Germinal center (tissue), 1 donor: ENCODE results near the gene GSX2.

ENCODE experiments used
- DNase-seq: peaks from one replicate; pipeline ENCODE4 v3.0.0; 2012; ENCODE audit warnings: mixed read lengths, low spot score

The GSX2 gene

DNA sequence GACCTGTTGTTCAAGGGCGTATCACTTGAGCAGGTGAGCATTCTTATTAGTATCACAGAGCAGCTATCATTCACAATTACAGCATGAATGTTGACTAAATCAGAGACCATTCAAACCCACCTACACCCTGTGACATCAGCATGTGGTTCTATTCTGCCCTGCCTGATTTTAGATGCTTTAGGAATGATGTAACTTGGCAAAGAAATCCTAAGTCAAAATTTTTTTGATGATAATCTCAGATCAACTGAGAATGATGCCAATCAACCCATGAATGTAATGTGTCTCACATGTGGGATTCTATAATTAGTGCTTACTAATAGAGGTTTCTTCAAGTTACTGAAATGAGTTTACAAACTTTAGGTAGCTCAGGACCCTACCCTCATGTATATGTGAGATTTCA, 22.2 kb upstream of the GSX2 start:
- DNase-seq = no peak

DNA sequence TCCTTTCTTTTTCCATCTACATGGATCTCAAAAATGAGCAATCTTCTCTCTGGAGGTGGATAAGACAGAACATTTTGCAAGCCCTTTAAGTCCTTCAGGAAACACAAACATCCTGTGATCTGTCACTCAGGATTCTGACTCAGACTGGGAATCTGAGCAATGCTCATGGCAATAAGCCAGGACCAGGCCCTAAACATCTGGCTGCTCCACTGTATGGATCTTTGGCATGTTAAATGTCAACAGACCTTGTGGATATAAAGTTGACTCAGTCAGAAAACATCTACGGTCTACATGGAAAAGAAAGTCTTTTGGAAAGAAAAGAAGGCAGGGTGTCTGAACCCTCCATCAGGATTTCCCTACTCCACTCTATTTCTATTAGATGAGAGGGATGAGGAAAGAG, 17.8 kb upstream of the GSX2 start:
- DNase-seq = no peak

DNA sequence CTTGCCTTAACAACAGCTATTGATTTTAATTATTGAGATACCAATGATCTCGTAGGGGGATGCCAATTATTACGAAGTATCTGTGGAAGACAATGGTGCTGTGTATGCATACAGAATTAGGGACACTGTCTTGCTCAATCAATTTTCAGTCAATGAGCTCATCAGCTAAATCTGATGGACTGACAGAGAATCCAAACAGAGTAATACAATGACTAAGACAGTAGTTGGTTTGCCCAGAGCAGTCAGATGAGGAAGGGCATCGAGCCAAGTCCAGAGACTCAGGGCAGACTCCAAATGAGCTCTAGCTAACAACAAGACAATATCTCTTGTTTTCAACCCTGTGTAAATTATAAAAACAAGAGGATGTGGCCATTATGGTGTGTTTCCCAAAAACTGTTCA, 14.7 kb upstream of the GSX2 start:
- DNase-seq = no peak

DNA sequence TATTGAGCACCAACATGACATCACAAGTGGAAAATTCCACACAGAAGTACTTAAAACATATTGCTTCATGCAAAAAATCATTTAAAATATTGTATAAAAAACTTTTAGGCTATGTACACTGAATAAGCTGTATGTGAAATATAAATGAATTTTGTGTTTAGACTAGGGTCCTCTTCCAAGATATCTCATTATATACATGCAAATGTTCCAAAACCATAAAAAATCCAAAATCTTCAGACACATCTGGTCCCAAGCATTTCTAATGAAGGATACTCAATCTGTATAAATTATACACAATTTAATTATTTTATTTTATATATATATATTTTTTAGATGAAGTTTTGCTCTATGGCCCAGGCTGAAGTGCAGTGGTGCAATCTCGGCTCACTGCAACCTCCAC, 10.1 kb upstream of the GSX2 start:
- DNase-seq = no peak

DNA sequence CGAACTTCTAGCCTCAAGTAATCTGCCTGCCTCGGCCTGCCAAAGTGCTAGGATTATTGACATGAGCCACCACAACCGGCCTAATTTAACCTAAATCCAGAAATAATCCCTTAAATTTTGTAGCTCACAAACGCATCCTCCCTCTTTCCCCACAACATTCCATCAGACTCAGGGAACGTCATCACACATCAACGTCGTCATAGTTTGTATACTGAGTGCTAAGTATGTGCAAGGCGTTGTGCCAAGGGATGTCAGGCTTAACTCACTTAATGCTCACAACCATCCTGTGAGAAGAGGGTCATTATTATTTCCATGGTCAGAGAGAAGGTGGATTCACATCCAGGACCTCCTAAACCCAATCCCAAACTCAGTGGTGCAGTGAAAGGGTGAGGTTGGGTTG, 9.6 kb upstream of the GSX2 start:
- no peak for DNase-seq

DNA sequence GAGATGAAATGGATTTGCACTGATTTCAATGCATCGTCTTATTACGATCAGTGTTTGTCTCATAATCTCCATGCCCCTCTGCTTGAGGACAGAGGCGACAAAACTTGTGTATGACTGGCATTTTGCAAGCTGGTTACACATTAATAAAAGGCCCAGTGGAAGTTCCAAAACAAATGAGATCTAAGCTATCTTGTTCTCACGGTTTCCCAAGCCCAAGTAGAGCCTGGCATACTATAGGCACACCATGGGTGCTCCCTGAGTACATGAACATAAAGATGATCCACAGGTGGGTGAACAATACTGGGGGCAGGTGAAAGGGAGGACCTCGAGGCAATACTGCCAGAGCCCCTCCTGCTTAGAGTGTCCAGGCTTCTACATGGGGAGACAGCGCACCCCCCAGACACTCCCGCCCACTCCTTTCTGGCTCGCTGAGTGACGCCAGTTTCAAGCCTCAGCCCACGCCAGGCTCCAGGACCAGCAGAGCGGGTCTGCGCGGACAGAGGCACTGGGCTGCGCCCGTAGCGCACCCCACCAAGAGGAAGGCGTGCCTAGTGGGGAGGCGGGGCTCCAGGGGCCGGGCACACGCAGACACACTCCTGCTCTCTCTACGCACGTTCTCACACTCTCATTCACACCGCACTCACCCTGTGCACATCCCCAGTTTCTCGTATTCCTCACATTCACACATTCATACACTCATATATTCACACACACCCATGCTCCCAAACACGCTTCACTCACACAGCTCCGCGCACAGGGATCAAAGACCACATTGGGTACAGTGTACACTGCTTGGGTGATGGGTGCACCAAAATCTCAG, 8.9 kb upstream of the GSX2 start:
- DNase-seq = peak; percentile 77

DNA sequence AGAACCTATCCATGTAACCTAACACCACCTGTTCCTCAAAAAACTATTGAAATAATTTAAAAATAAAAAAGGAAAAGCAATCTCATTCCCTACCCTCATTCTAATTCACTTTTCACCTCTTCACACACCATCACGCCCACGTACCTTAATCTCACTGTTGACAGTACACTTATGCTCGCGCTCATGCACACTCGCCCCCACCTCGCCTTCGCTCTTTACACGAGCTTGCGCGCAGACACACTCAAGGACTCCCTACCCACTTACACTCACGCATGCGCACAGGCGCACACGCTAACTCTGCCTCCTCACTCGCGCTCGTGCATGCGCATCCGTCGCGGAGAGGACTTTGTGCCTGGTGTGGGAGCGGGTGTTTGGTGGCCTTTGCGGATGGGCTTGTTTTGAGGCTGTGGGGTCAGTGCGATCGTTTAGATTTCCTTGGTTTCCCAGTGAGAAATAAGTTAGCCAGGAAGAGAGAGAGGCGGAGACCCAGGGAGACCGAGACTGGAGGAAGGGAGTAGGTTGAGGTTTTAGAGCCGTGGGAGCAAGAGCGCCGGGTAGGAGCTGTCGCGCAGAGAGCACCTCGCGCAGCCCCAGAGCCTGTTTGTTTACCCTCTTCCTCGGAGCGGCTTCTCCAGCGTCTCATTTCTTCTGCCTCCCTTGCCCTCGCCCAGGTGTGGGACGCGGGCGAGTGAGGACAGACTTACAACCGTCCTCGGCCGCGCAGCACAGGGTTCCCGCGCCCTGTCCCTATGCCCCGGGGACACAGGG, 8.1 kb upstream of the GSX2 start:
- DNase-seq = peak; percentile 89

DNA sequence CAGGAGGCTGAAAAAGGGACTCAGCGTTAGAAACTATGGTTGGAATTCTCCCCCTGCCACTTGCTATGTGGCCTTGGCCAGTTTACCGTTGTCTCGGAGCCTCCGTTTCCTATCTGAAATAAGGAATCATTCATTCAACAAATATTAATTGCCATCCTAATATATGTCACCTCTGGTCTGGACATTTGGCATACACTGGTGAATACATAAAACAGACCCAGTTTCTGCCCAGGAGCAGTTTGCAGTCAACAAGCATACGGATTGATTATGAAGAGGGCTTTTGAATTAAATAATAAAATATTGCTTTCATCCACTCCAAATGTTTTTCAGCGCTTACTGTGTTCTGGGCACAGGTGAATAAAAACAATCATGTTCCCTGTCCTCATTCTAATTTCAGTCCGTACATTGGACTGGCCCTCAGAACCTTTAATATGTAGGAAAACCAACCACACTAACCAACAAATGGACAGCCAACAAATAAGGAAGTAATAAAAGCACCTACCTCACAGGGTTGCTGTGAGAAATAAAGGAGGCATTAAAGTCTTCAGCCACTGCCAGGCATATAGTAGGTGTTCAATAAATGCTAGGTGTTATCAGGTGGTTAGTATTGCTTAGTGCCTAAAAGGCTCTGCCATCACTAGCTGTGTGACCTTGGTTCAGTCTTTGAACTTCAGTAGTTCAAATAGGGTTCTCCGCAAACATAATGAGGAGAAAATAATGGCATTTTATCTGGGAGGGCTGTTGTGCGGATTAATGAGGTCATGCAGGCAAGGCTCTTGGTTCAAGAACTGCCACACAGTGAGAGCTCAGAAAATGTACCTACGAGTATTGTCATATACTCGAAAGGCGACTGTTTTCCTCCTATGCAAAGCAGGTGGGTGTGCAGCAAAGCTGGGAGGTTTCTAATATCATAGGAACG, 7.3 kb upstream of the GSX2 start:
- peak; percentile 38 for DNase-seq

DNA sequence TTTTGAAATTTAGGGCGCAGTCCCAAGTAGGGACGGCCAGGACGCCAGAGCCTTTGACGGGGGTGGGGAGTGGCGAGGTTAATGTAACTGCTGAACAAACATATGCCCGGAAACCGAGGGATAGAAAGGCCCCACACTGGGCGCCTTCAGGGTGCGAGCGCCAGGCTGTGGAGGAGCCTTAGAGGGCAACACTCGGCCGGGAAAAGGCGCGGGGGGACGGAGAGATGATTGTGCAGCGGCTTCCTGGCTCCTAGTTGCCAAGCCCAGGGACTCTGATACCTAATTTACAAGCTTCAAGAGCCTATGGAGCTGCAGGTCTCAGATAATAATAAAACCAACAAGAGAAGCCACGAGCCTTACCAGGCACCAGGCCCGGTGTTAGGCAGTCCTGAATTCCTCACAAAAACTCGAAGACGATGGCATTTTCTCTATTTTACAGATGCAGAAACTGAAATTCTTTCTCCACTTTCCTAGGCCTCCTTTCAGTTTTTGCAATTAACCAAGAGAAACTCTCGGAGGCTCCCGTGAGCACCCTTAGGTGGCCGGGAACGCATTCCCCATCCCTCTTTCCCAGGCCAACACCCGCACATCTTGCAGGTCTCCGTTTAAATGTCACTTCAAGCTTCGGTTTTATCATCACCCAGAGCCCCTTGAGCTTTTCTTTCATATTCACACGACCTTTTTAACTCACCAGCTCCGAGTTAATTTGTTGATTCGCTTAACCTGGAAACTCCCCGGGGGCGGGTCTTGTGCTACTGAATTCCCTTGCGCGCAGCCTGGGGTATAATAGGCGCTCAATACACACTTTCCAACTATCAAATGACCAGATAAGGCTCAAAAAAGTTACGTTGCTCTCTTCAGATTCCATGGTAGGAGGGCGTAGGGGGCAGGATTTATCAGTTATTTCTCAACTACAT, 6.4 kb upstream of the GSX2 start:
- no peak for DNase-seq

DNA sequence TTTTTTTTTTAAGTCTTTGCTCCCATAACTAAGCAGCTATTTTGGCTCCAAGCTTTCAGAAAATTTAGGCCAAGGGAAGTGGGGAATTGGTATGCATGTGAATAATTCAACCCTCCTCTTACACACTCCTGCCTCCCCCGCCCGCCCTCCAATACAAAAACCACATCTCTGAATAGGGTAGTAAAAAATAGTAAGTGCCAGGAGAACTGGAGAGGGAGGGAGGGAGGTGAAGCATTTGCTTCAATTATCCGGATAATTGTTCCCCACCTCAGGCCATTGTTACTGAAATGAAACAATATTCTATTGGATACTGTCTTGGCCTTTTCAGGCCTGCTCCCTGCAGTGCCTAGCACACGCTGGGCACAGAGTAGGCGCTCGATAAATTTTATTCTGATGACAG, 5.5 kb upstream of the GSX2 start:
- DNase-seq = no peak

DNA sequence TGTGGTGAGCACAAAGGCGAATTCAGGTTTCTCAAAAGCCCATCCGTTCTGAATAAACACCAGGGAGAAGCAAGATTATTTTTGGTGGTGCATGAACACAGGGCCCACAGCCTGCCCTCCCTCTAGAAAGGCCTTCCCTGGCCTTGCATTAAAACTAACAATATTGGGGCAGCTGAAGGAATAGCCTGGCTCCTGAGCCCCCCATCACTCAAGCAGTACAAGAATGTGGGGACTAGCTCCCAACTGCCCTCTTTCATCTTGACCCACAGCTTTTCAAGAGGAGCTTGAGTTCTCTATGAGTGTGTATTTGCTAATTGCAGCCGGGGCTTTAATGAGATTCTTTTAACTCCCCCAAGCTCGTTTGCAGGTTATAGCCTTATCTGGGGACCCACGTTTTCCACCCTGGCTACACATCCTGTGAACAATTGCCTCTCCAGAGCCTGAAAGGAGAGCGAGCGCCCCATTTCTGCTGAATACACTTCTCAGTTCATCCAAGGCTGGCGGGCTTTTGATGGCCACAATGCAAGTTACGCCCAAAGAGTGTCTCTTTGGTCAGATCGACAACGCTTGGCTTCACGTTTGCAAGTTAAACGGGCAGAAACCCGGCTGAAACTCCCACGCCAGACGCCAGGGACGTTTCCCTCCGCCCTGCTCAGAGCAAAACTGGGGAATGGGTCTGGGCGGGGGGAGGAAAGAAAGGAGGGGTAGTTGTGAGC, 4.7 kb upstream of the GSX2 start:
- no peak for DNase-seq

DNA sequence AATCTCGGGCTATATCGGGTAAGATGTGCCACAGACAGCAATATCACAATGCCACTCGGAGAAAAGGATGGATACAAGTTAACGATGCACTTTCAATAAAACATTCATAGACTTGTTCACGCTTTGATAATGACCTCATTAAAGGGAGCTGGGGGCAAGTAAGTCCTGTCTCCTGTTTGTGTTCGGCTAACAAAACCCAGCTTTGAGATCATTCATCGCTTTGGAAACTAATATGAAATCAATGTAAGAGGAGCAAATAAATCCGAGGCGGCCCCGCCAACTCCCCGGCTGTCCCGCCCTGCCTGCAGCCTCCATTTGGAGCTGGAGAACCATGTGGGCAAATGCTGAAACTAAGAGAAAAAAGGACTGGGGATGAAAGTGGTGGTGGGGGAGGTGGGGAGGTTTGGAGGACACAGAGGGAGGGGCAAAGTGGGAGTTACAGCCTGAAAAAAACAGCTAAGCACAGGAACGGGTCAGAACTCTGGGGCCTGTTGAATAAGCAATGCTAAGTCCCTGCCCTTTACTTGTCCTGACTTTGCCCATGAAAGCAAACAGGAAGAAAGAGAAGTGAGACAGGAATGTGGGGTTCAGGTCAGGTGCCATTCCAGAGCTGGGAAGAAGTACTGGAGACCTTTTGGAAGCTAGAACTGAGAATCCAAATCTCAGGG, 3.5 kb upstream of the GSX2 start:
- no peak for DNase-seq

DNA sequence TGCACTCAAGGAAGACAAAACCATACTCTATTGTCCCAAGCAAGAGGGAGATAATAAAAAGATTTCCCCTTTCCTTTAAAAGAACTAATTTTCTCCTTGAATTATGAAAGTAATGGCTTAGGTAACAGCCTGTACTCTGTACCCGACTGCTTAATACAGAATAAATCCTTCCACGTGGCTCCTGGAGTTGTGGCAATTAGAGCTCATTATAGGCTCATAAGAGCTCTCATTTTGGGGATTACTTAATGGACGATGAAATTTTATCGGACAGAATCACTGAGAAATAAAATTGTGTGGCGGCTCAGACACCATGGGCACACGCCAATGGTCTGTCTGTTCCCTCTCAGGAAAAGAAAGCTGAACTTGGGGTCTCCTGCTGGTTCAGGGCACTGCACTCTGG, 2.8 kb upstream of the GSX2 start:
- DNase-seq = no peak

DNA sequence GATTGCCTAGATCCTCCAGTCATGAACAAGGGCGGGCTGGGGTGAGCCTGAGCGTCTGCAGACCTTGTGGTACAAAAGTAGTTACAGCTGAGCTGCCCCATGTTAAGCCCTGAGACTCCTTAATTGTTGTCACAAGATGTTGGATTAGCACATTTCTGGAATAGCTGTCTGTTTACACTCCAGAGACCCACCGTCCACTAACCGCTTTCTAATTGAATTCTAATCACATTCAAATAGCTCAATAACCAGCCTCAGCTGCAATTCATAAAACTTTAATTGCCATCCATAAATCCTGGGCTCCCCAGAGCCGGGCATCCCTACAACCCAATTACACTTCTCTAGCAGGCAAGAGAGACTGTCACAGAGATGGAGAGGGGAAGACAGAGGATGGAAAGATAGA, 1.6 kb upstream of the GSX2 start:
- no peak for DNase-seq

DNA sequence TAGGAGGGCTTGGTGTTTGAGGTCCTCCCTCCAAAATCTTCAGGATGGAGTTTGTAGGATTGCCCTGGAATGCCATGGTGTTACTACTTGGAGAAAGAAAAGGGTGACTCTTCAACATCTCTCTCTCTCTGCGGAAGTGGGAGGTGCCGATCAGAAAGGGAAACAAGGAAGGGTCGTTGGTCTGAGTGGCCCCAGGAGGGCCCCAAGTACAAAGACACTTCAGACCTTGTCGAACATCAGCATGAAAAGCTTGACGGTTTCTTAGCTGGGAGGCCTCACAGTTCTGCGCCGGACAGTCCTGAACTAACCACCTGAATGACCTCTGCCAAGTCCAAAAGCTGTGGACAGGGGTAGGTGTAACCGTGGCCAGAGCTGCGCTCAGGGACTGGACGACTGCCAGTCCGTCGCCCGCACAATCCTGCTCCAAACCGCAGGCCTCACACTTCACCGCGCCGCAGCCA, 646 bp upstream of the GSX2 start:
- no peak for DNase-seq

DNA sequence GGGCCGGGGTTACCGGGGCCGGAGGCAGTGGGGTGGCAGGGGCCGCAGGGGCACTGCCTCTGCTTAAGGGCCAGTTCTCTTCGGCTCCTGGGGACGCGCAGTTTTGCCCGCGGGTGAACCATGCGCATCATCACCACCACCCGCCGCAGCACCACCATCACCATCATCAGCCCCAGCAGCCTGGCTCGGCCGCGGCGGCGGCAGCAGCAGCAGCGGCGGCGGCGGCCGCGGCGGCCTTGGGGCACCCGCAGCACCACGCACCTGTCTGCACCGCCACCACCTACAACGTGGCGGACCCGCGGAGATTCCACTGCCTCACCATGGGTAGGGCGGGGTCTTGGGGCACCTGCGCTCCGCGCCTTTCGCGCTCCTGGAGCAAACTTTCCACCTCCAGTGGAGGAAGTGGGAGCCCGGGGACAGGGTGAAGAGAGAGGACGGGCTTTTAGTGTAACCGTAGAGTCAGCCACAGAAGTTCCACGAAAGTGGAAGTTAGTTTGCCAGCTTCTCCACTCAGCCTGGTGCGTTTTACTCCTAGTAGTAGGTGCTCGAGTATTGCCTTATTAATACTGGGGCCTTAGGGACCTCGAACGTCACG, 729 bp downstream of the GSX2 start:
- peak; percentile 37 for DNase-seq

DNA sequence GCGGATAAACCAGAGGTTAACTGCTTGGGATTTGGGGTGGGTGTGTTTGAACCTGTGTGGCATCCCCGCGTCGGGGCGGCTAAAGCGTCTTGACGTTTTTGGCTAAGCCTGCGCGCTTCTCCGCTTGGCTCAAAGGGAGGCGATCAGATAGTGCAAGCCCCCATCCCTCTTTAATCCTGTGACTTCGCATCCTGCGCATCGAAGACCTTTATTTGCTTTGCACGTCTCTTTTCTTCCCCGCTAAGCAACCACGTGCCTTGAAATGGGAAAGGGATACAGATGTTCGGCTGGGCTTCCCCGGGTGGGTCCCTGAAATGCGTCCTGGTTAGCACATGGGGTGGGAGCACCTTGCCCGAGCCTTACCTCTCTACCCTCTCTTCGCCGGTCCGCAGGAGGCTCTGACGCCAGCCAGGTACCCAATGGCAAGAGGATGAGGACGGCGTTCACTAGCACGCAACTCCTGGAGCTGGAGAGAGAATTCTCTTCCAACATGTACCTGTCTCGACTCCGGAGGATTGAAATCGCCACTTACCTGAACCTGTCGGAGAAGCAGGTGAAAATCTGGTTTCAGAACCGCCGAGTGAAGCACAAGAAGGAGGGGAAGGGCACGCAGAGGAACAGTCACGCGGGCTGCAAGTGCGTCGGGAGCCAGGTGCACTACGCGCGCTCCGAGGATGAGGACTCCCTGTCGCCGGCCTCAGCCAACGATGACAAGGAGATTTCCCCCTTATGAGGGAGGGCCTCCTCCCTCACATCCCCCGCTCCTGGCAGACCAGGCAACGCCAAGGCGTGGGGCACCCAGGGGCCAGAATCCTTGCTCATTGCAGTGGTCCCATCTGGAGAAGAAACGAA, 1.5 kb downstream of the GSX2 start:
- DNase-seq = peak; percentile 36

DNA sequence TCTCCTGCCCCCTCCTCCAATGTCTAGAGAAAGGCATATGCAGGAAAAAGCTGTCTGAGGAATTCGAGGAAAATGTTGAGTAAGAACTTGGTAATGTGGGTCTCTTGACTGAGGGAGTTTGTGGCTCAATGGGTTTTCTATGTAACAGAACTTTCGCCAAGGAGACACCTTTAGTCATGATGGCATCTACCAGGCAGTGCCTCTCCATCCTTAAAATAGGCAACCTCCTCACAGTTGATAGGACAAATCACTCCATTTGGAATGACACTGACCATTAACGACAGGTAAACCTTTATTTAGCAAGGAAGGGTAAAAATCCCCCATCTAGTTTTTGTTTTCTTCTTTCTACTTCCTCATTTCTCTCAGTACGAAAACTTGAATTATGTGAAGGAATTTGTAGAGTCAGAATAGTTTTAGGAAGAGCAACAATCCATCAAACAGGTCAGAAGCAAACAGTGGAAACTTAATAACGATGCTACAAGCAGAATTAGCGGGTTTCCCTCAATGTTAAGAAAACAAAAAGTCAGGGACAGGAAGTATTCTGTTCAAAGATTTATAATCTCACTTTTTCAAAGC, 2.7 kb downstream of the GSX2 start:
- no peak for DNase-seq
